ENCODE measurements around the gene DPM2. TPM values are rescaled to one million over a fixed set of nuclear protein-coding genes. Genes with fewer than 3 reads are reported as not detected.

Gene DPM2
- total and polyA plus RNA-seq, 9 donors = 10.6 to 37.1 (median 27.3) TPM

DNA sequence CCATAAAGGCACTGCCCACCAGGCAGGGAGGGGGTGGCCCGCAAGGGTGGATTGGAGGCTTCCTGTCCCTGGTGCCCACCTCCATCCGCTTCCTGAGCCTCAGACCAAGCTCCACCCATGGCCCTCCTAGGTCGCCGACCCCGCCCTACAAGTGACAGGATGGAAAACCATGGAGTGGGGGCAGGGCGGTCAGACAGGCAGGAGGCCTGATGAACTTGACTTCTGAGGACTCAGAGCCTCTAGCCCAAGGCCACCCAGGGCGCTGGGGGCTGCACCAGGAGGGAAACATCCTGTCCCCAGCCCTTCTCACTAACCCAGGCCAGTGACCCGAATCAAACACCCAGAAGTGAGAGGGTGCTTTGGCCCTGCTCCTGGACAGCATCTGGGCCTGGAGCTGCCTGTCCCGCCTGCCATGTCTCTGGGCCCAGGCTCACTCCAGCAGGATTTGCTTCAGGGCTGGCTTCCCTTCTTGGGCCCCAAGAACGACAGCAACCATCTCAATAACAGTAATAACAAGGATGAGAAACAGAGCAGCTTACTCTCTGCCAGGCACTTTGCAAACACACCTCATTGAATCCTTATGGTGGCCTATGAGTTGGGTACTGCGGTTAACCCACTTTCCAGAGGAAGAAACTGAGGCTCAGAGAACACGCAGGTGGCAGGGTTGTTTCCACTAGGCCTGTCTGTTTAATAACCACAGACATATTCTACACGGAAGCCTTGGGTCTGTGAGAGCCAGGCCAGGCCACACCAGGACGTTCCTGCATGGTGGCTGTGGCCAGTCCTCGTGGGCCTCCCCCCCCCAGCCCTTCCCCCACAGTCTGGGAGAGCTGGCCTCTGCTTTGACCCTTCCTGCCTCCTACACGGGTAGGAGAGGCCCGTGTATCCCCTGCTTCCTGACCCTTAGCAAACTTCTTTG is 33.8 kb downstream of the DPM2 start:
- peak overlapping the region; percentile 13 to 86 for H3K27ac ChIP-seq
- no peaks in the 10 kb centered on the region for H3K36me3 ChIP-seq
- 36 to 44% (median 40%) methylated on average over 17 of the region's 17 CpGs for WGBS, 3 donors
- no peak for TF ChIP-seq POLR2A (IDR thresholded peaks at IDR 0.05)
- TF ChIP-seq EP300 (IDR thresholded peaks at IDR 0.05) = no peak
- TF ChIP-seq, protein P1, sequence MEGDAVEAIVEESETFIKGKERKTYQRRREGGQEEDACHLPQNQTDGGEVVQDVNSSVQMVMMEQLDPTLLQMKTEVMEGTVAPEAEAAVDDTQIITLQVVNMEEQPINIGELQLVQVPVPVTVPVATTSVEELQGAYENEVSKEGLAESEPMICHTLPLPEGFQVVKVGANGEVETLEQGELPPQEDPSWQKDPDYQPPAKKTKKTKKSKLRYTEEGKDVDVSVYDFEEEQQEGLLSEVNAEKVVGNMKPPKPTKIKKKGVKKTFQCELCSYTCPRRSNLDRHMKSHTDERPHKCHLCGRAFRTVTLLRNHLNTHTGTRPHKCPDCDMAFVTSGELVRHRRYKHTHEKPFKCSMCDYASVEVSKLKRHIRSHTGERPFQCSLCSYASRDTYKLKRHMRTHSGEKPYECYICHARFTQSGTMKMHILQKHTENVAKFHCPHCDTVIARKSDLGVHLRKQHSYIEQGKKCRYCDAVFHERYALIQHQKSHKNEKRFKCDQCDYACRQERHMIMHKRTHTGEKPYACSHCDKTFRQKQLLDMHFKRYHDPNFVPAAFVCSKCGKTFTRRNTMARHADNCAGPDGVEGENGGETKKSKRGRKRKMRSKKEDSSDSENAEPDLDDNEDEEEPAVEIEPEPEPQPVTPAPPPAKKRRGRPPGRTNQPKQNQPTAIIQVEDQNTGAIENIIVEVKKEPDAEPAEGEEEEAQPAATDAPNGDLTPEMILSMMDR (IDR thresholded peaks at IDR 0.05) = no peak
- no peaks in the 10 kb centered on the region for H3K9me3 ChIP-seq
- no peak overlapping the region for H3K4me3 ChIP-seq
- no peaks in the 10 kb centered on the region for H3K27me3 ChIP-seq
- peaks cover 27% of the 10 kb centered on the region for H3K4me1 ChIP-seq (ENCODE audit: insufficient read depth)
- DNase-seq = peak; percentile 53 to 75 (median 71)
- intact Hi-C loops (cut with DNase I) = no loop called here

DNA sequence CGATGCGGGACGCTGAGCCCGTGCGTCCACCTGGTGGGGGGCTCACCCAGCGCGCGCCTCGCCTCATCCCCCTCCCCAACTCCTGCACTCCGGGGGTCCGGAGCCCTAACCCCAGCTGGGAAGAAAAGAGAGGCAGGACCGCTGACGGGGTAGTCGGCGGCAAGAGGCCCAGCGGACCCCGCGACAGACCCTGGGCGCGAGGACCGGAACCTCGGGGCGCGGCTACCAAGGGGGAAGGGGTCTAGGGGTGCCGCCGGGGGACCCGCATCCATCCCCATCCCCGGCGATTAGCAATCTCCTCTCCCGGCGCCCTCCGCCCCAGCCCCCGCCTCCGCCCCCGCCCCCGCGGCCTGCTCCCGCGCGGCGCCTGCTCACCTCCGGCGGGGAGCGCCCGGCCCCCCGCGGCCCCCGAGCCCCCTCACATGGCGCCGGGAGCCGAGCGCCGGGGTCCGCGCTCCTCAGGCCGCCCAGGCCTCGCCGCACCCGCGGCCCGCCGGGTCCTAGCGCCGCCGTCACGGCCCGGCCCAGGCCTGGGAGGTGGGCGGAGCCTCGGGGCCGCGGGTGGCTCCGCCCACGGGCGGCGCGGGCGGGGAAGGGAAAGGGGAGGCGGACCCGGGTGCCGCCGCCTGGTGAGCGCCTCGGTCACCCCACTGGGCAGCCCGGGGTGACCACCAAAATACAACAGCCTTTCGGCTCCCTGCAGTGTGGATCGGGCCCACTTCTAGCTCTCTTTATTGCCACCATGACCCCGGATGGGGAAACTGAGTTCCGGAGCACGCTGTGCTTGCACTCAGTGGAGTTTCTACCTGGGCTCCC is 38.3 kb downstream of the DPM2 start, which contains the start of gene ST6GALNAC6:
ST6GALNAC6 (minus strand) TSS at position 476 of the 816 bp plus-strand sequence. CDS start 1,622 bp downstream, outside the sequence.
- intact Hi-C loops (cut with DNase I) = no loop called here
- Histone ChIP-seq H3K36me3 (no peaks in the 10 kb centered on the region), H3K27ac (peak within 1 kb of the TSS; percentile 74 to 97), H3K9me3 (no peaks in the 10 kb centered on the region), H3K4me3 (peak within 1 kb of the TSS; percentile 82), H3K4me1 (ENCODE audit: insufficient read depth) (peaks cover 33% of the 10 kb centered on the region), H3K27me3 (no peaks in the 10 kb centered on the region)
- peak; percentile 77 to 87 (median 84) for DNase-seq
- peak; percentile 55 for TF ChIP-seq POLR2A (IDR thresholded peaks at IDR 0.05)
- no peak for TF ChIP-seq EP300 (IDR thresholded peaks at IDR 0.05)
- WGBS, 3 donors = 0 to 1% (median 1%) methylated on average over 33 to 89 of the region's 89 CpGs

DNA sequence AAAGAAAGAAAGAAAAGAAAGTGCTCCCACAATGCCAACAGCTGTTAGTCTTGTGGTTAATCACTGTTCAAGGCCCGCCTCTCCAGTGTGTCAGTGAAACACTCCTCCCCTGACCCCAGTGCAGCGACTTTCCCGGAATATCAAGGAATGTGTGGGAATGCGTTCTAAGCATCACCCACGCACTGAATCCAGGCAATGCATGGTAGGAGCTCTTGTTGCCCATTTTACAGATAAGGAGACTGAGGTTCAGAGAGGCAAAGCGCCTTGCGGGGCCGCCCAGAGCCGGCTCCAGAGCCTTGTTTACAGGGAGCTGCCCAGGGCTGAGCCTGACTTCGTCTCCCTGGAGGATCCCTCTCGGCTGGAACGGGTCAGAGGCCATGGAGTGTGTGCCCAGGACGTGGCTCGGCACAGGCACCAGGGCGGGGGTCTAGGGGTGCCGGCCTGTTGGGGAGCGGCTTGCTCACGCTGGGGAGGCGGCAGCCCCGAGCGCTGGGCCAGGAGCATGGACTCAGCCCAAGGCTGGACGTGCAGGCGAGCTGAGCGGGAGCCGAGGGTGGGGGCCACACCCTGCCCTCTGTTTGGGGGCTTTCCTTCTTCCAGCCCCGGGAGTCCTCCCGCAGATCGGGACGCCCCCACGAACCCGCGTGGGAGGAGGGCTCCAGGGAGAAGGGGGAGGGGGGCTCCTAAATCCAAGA is 39.1 kb downstream of the DPM2 start:
- no peaks in the 10 kb centered on the region for H3K27me3 ChIP-seq
- no peaks in the 10 kb centered on the region for H3K9me3 ChIP-seq
- H3K27ac ChIP-seq = peak overlapping the region; percentile 74 to 97
- peak overlapping the region; percentile 82 for H3K4me3 ChIP-seq
- intact Hi-C loops (cut with DNase I) = no loop called here
- peak; percentile 75 to 85 (median 80) for DNase-seq
- H3K36me3 ChIP-seq = no peaks in the 10 kb centered on the region
- WGBS, 3 donors = 1 to 2% (median 1%) methylated on average over 26 to 32 of the region's 32 CpGs
- TF ChIP-seq, protein P1 (IDR thresholded peaks at IDR 0.05) = no peak
- TF ChIP-seq EP300 (IDR thresholded peaks at IDR 0.05) = peak; percentile 61
- H3K4me1 ChIP-seq (ENCODE audit: insufficient read depth) = peaks cover 26% of the 10 kb centered on the region

DNA sequence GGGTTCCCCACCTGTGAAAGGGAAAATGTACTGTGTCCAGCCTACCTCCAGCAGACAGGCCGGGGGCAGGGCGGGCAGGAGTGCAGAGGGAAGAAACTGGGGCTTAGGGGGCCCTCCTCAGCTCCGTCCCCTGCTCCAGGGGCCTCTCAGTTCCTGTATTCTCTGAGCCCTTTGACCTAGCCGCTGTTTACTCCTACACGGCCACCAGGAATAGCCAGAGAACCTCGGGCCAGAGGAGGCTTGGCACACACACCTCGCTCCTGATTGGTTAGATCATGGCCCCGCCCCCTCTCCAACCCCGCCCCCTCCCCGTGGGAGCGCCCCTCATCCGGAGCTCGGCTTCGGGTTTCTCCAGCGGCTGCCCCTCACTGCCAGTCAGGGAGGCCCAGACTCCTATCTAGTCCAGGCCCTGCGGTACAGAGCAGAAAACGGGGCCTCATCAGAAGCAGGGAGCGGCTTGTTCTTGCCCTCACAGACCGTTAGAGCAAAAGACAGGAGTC is 40.4 kb downstream of the DPM2 start:
- H3K36me3 ChIP-seq = no peaks in the 10 kb centered on the region
- WGBS, 3 donors = 1 to 4% (median 3%) methylated on average over 18 to 19 of the region's 19 CpGs
- intact Hi-C loops (cut with DNase I) = no loop called here
- peak overlapping the region; percentile 82 for H3K4me3 ChIP-seq
- no peaks in the 10 kb centered on the region for H3K27me3 ChIP-seq
- H3K27ac ChIP-seq = peak overlapping the region; percentile 69 to 97
- peak; percentile 92 to 95 (median 95) for DNase-seq
- peaks cover 24% of the 10 kb centered on the region for H3K4me1 ChIP-seq (ENCODE audit: insufficient read depth)
- no peaks in the 10 kb centered on the region for H3K9me3 ChIP-seq
- TF ChIP-seq EP300 (IDR thresholded peaks at IDR 0.05) (no peak), POLR2A (IDR thresholded peaks at IDR 0.05) (peak; percentile 22)
